Right ventricle myocardium superior (tissue), 1 donor: ENCODE data around the gene DPP6. TPM values are rescaled to one million over a fixed set of nuclear protein-coding genes. Genes with fewer than 3 reads are reported as not detected.

Source experiments
- ATAC-seq: fragments of 200-7000 bp; cut with Tn5 transposase; one replicate; pipeline ENCODE4 v1.9.1; 2020; ENCODE audit warnings: mild to moderate bottlenecking; ENCODE audit not compliant: poor library complexity
- DNase-seq: peaks from one replicate; pipeline ENCODE4 v3.0.0-alpha.2; 2020
- intact Hi-C: fragments of 100-400 bp; cut with DNase I; formaldehyde crosslinking; loops from one replicate; pipeline ENCODE4 v1.11.2; 2022
- total RNA-seq: library from RNA; stranded (reverse); fragmentation: NEBNext Ultra II Directional; extraction: Animal tissue kit (Norgen Biotek cat#: 25700); gene quantifications from one replicate; pipeline ENCODE4 v1.2.1, GENCODE V29; 2021
- donor health status: DM: no; HTN: yes; CAD: no; lungs with severe emphysema.

DPP6 gene
- total RNA-seq, 1 donor from 2014 or later, result 0.19 TPM

DNA sequence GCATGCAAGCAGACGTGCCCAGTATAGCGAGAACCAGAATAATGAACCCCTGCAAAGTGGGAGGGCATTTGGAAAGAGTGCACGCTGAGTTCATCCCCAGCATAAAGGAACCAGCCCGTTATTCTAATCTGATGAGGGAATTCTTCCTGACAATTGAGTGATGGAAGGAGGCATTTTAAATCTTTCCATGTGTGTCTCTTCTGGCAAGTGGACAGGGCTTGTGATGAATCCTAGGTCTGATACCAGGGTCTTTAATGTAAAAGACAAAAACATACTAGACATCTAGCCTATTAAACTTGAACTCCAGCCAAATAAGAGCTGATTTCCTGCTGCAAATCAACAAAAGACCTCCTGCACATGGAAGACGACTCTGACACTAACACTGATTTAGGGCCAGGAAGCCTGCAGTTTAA, 301.2 kb downstream of the DPP6 start:
- ATAC-seq (no peak), DNase-seq (no peak)
- intact Hi-C loops, result no loop called here

DNA sequence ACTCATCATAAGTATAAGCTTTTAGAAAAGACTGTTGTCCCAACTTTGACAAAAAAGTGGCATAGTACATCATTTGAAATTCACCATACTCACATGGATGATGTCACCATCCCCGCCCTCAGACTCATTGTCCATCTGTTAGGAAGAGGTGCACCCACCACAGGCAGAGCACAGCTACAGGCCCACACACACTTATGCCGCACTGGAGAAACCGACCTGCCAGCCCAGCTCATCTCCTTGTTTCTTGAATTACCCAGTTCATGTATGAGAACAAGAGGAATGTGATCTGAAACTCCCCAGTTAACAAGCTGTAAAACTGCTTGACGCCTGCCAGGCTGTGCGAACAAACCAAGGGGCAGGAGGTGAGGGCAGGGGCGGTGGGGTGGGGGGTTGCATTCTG, 312.0 kb downstream of the DPP6 start:
- ATAC-seq, result no peak
- DNase-seq, result no peak
- intact Hi-C loops, result no loop called here

DNA sequence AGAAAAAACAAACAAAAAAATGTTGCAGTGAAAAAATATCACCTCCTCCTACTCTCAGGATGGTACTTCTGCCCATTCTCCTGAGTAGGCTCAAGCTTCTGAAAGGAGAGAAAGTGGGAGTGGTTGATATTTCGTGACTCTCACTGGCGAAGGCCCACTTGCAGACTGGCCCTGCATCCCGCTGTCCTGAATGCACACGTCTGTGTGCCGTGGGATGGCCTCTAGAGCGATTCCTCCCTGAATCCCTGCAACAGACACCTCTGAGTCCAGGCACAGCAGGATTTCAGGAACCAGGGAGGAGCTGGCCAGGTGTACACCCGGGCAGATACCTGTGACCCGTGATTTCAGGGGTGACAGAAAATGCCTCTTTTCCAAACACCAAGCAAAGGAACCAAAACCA, 319.2 kb downstream of the DPP6 start:
- intact Hi-C loops, result no loop called here
- ATAC-seq, result no peak
- no peak for DNase-seq

DNA sequence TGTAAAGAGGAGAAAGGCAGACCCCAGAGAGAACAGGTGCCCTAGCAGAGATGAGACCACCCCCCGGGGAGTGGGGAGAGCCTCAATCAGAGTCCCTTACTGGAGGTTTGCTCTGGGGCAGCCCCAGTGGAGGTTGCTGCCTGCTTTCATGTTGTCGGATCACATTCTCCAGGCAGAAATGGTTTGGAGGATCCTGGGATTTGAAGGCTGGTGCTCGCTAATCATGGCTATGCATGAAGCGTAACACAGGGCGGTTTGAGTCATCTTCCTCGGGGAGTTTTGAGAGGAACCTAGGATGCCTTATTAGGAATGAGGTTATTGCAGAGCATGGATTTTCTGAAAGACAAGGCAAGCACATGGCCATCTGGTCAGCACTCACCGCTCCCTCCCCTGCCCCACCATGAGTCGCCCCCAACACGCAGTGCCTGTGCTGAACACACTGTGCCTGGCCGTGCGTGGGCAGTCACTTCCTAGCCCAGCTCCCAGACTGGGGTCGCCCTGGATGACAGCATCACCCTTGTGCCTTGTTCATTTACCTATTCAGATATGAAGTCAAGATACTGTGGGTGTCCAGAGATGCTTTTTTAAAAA, 319.9 kb downstream of the DPP6 start:
- intact Hi-C loops, result no loop called here
- ATAC-seq, result no peak

DNA sequence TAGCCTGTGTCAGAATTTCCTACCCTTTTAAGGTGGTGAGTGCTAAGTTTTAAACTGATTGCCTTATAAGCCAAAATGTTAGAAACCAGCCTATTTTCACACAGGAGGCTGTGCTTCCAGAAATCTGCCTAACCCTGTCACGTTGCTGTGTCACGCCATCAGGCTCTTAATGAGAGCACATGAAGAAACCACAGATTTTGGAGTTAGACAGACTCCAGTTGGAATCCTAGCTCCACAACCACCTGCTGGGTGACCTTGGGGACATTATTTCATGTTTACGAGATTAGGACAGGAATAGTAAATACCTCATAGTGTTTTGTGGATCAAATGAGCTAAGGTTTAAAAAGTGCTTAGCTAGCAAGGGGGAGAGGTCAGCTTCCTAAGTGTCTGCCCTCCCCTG, 321.8 kb downstream of the DPP6 start:
- no peak for DNase-seq
- intact Hi-C loops, result no loop called here
- ATAC-seq, result no peak

More for the DNA sequence above, 319.9 kb downstream of the DPP6 start:
- DNase-seq, result no peak

DNA sequence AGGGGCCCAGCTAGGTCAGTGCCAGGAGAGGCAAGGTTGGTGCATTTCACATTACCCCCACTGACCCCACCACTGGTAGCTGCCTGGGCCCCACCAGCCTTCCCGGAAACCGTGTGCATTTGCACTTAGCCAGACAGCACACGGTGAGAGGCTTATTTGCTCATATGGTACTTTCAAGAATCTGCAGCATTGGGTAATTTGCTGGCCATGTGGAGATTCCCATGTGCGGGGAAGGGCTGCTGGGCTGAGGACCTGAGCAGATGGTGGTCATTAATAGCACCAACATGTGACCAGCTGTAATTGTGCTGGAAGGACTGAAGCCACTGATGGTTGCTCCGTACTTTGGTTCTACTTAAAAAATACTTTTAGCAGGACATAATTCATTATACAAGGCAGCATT, 323.8 kb downstream of the DPP6 start:
- no peak for DNase-seq
- ATAC-seq, result no peak
- intact Hi-C loops, result no loop called here

DNA sequence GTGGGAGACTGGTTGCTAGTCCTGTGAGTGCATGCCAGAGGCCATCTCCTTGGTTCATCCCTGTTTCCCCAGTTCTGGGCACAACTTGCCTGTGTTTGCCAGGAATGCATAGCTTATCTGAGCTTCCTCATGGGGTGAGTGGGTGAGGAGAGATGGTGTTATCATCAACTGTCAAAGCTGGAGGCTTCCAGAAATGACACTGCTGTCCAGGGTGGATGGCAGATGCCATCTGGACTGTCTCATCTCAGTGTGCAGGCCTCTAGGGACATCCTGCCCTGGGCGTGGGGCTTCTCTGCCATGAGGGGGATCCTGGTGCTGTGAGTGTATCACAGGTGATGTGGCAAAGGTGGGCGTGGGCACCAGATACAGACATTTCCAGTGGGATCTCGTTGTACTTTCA, 328.6 kb downstream of the DPP6 start:
- intact Hi-C loops, result no loop called here
- DNase-seq, result no peak
- peak; percentile 41 for ATAC-seq

DNA sequence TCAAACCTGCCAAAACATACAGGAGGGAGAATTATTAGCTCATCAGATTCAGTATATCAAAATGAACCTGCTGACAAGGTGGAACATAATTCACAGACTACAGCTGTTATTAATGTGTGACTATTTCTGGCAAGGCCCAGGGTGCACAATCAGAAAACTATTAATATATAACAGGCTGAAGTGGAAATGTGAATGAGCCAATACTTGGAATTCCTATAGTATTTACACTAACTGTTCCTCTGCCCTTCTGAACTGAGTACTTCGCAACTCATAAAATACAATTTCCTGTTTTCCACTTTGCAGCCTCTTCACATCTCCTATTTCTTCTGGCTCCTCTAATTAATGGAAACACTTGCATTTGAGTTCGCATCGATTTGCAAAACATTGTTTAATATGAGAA, 330.8 kb downstream of the DPP6 start:
- no peak for ATAC-seq

DNA sequence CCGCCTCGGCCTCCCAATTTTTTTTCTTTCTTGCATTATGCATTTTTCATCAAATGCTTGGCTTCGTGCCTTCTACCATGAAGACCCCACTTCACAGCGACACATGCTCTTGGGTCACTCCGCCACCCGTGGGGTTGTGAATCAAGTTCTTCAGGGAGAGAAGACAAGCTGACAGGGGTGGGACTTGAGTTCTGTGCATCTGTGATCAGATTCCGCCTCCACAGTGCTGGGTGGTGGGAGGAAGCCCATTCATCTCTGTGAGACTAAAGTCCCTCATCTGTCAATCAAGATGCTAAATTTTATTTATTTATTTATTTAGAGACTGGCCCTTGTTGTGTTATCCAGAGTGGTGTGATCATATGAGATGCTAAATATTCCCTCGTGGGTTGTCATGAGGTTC, 333.0 kb downstream of the DPP6 start:
- intact Hi-C loops, result no loop called here

More for the DNA sequence above, 330.8 kb downstream of the DPP6 start:
- intact Hi-C loops, result no loop called here
- no peak for DNase-seq

DNA sequence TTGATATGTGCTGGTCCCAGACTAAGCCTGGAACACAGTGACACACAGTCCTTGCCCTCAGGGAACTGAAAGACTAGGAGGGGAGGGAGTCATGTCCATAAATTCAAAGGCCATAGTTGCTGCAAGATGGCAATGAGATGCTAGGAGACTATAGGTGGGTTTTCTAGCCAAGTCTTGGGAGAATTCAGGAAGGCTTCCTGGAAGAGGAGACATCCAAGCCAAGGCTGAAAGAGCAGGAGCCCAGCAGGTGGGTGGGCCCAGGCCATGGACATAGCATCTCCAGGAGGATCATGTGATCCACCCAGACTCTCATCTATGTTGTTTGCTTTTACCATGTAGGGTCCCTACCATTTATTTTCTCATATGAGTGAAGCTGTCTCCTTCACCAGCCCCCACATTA, 335.1 kb downstream of the DPP6 start:
- no peak for DNase-seq
- no peak for ATAC-seq
- intact Hi-C loops, result no loop called here

More for the DNA sequence above, 333.0 kb downstream of the DPP6 start:
- DNase-seq (no peak), ATAC-seq (no peak)

DNA sequence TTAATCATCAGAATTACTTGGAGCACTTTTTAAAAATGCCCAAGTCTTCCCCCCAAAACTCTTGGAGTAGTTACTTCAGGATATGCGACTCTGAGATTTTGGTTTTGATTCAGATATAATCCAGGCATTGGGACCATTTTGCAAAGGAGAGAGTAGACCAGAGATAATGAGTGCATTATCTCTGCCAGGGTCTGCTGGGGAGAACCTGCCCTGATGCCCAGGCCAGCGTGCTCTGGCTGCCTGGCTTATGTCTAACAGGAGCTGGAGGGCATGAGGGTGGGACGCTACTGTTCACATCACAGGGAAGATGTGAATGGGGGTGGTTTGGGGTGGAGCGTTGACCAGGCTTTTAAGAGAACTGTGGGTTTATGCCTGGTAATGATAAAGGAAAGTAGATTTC, 336.2 kb downstream of the DPP6 start:
- no peak for DNase-seq
- intact Hi-C loops, result no loop called here
- ATAC-seq, result no peak

DNA sequence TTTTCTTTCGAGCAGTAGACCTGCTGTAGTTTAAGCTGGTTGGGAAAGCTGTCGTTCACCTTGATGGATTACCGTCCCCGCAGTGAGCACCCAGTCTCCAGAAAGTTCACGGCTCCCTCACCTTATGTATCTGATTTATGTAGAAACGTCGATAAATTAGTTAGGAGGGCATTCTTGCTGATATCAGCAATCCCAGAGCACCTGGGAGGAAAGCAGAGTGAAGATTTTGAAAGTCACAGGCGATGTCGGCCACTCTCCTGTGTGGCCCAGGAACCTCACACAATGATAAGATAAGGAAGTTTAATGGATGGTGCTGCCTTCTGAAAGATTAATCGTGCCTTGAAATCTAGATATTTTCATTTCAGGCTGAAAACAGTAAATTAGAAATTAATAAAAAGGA, 336.8 kb downstream of the DPP6 start:
- intact Hi-C loops, result no loop called here
- no peak for DNase-seq
- ATAC-seq, result no peak

DNA sequence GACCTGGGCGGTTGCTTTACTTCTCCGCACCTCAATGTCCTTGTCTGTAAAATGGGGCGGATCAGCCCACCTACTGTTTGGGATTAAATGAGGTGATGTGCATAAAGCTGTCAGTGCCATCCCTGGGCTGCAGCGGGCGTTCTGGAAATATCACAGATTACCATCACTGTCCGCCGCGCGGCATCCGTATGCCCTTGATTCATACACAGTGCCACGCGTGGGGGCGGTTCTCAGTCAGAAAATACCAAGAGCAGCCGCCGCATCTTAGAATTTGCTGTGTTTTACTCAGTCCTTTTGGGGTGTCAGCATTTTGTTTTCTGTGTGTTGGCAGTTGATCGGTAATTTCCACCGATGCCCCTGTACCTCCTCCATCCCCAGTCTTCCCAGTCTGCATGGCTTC, 338.8 kb downstream of the DPP6 start:
- intact Hi-C loops, result no loop called here
- ATAC-seq, result no peak
- no peak for DNase-seq

DNA sequence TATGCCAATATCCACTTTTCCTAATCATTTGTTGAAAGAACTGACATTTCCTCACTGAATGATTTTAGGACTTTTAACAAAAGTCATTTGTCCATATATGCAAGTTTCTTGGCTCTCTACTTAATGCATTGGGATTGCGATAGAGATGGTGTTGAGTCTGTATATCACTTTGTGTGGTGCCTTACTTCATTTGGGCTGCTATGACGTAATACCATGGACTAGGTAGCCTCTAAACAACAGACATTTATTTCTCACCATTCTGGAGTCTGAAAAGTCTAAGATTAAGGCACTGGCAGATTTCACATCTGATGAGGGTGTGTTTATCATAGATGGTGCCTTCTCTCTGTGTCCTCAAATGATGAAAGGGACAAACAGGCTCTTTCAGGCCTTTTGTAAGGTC, 342.6 kb downstream of the DPP6 start:
- intact Hi-C loops, result no loop called here
- DNase-seq, result no peak
- no peak for ATAC-seq

DNA sequence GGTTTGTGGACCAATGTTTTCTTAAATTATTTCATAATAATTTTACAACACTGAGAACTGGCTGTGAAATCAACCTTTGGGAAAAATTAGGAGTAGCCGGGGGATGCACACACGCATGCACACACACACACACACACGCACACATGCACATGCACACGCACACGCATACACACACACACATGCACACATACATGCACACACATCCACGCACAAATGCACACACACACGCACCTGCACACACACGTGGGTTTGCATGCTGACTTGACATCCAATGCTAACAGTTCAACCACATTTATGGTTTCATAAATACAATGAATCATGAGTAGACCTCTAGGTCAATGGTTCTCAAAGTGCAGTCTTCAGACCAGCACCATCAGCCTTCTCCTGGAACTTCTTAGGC, 354.1 kb downstream of the DPP6 start:
- ATAC-seq, result no peak
- intact Hi-C loops, result no loop called here
- DNase-seq, result no peak

DNA sequence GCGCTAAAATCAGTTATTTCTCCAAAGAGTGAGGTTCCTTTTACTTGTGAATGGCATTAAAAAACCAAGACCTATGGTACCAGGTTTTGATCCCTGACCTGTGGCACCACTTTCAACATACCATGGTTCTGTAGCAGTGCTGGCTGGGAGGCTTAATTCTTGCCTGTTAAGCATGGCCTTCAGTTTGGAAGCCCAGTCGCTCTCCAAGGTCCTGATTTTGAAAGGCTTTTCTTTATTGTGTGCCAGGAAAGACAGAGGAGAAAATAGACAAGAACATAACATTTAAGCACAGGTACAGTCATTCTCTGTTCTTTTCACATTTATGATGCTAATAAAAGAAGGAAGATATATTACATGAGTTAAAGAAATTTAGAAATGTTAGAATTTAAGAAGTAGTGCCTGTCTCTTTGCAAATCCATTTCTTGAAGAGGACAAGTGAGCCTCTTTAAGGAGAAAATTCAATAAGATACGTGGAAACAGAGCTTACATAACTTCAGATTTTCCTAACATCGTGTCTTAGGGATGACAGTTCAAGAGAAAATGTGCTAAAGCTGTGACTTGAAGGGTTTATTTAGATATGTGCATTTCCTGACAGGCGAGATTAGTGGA, 357.6 kb downstream of the DPP6 start:
- no peak for DNase-seq
- ATAC-seq, result no peak
- intact Hi-C loops, result no loop called here

DNA sequence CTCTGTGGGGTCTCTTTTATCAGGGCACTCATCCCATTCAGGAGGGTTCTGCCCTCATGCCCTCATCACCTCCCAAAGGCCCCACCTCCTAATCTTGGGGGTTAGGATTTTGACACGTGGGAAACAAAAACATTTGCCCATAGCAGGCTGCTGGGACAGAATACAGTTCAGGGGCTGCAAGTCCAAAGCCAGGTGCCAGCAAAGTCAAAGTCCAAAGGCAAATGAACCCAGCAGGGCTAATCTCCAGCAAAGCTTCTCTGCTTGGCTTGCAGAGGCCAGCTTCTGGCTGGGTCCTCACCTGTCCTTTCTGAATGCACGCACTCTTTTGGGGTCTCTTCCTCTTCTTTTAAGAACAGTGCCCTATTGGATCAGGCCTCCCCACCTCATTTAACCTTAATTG, 359.9 kb downstream of the DPP6 start:
- DNase-seq (no peak), ATAC-seq (no peak)
- intact Hi-C loops, result no loop called here

DNA sequence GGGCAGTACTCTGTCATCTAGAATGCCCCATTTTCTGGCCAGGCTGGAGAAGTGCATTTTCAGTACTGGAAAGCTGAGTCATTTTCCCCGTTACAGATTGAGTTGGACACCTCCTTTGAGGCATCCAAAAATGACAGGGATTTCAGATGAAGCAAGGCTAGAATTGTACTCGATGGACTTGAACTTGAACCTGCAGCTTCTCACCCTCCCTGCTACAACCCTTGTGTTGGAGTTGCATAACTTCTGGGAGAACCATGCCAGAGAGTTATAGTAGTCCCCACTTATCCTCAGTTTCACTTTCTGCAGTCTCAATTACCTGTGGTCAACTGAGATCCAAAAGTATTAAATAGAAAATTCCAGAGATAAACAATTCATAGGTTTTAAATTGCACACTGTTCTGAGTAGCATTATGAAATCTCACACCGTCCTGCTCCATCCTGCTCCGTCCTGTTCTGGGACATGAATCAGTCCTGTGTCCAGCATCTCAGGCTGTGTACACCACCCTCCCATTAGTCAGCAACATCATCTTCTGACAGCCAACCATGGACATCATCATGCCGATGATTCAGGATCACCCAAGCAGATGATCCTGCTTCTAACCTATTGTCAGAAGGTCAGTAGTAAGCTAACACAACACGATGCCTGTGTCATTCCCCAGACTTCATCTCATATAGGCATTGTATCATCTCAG, 363.7 kb downstream of the DPP6 start:
- intact Hi-C loops, result no loop called here
- ATAC-seq, result no peak

DNA sequence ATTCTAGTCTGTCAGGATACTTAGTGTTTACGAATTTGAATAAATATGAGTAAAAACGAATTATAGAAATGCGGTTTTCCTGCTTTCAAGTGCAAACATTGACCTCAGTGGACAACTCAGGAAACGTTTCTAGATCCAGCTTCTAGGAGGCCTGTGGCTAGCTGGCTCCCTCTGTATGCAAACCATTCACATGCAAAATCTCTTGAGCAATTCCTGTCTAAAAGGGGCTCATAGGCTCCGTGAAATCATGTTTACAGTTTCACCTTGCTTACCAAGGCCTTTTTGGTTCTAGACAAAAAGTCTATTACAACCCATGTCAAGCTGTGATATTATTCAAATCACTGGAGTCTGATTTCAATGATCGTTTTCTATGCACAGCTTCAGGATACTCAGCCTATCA, 364.5 kb downstream of the DPP6 start:
- DNase-seq, result no peak
- intact Hi-C loops, result no loop called here
- ATAC-seq, result no peak

More for the DNA sequence above, 363.7 kb downstream of the DPP6 start:
- no peak for DNase-seq

DNA sequence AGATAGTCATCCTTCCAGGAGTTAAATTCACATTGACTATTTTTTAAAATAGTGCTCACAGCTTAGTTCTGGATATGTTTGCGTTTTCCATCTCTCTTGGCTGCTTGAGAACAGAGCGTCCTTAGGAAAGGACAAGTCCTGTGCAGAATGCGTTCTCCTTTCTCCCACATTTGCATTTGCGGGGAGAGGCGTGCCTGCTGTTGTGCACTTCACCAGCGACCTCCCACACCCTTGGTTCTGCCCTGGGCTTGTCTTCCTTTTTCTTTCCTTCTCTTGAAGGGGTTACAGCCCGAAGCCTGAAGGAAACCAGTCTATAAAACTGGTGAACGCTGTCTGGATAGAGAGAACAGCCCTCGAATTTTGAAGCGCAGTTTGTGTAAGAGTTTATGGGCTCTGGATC, 367.1 kb downstream of the DPP6 start:
- DNase-seq (no peak), ATAC-seq (no peak)
- intact Hi-C loops, result no loop called here
